HepG2 (cell line): Measurements from ENCODE around the gene FRMD3. TPM values are rescaled to one million over a fixed set of nuclear protein-coding genes. Genes with fewer than 3 reads are reported as not detected.

Experiments
- ATAC-seq: fragments of 200-7000 bp; cut with Tn5 transposase; 3 replicates; pipeline ENCODE4 v1.9.1; 2020; ENCODE audit warnings: mild to moderate bottlenecking, moderate library complexity
- BruUV-seq: library from RNA; stranded (reverse); fragments of 400-500 nt; replicated peaks from 2 replicates; lab custom pipeline; 2021; lab: Mats Ljungman, UMichigan
- CTCF ChIA-PET: fragments of 300-600 bp; formaldehyde crosslinking; extraction: SDS; loops from one replicate; lab custom pipeline; 2021; ENCODE audit warnings: low total read pairs, inconsistent platforms, low intra/inter-chr PET ratio; lab: Yijun Ruan, JAX
- POLR2A ChIA-PET: fragments of 350-600 bp; sonication (Branson Sonifier 250); formaldehyde crosslinking; loops from one replicate; lab custom pipeline; 2020; ENCODE audit warnings: antibody characterized with exemption, inconsistent platforms; lab: Yijun Ruan, JAX
- DNase-seq: peaks from one replicate; pipeline ENCODE4 v3.0.0-alpha.2; 2015; ENCODE audit warnings: low spot score
- FAIRE-seq: peaks from 3 replicates; lab custom pipeline; 2011; peaks lifted over from hg19 to GRCh38; lab: Jason Lieb, UNC
- H2AFZ ChIP-seq: one replicate; pipeline ENCODE4 v1.6.1; 2011; ENCODE audit warnings: low read length, inconsistent platforms
- H3K27ac ChIP-seq: fragments of 300-600 bp; 3 replicates; pipeline ENCODE4 v1.8.0; 2011; ENCODE audit warnings: mixed run types, mild to moderate bottlenecking, mixed read lengths, low read length, inconsistent platforms; ENCODE audit not compliant: insufficient read depth; ENCODE audit errors: extremely low read length
- H3K27me3 ChIP-seq, 2 experiments: fragments of 200-600 bp in 1 of 2; 2 replicates in 1 of 2; 3 replicates in 1 of 2; pipeline versions ENCODE4 v1.6.0 to v1.8.0; 2011; ENCODE audit warnings: low read length in 2 of 2, mild to moderate bottlenecking in 2 of 2, moderate library complexity in 2 of 2, inconsistent platforms in 1 of 2; ENCODE audit not compliant: insufficient read depth in 2 of 2, control insufficient read depth in 1 of 2
- H3K36me3 ChIP-seq, 2 experiments: fragments of 200-600 bp in 1 of 2; replicated peaks in 1 of 2; 2 replicates in 1 of 2; 3 replicates in 1 of 2; pipeline versions ENCODE4 v1.5.1 to v1.8.0; 2011; ENCODE audit warnings: low read length in 2 of 2, inconsistent platforms in 1 of 2; ENCODE audit not compliant: insufficient read depth in 2 of 2, control insufficient read depth in 1 of 2
- H3K4me1 ChIP-seq: 2 replicates; pipeline ENCODE4 v1.5.1; 2012; ENCODE audit warnings: low read length, inconsistent platforms; ENCODE audit not compliant: insufficient read depth
- H3K4me2 ChIP-seq: 2 replicates; pipeline ENCODE4 v1.6.0; 2011; ENCODE audit warnings: low read depth, low read length, inconsistent platforms
- H3K4me3 ChIP-seq, 3 experiments: fragments of 200-600 bp in 1 of 3; sonication (generic), shearing (Covaris generic) in 1 of 3; replicated peaks in 1 of 3; 2 replicates each; pipeline ENCODE4 v1.5.1; 2011 to 2016; ENCODE audit warnings: low read length in 3 of 3, inconsistent platforms in 2 of 3, low read depth in 2 of 3, mild to moderate bottlenecking in 2 of 3, control low read depth in 1 of 3, mixed read lengths in 1 of 3; ENCODE audit not compliant: insufficient read depth in 1 of 3
- H3K79me2 ChIP-seq: one replicate; pipeline ENCODE4 v1.6.1; 2011; ENCODE audit warnings: low read length, inconsistent platforms; ENCODE audit not compliant: insufficient read depth
- H3K9ac ChIP-seq: 2 replicates; pipeline ENCODE4 v1.6.0; 2011; ENCODE audit warnings: mild to moderate bottlenecking, low read depth, low read length, inconsistent platforms; ENCODE audit not compliant: insufficient read depth
- H3K9me3 ChIP-seq: 2 replicates; pipeline ENCODE4 v1.5.1; 2012; ENCODE audit warnings: mild to moderate bottlenecking, low read length
- H4K20me1 ChIP-seq: 2 replicates; pipeline ENCODE4 v1.6.0; 2011; ENCODE audit warnings: inconsistent platforms, mild to moderate bottlenecking, low read length, moderate library complexity; ENCODE audit not compliant: insufficient read depth
- ATRX ChIP-seq: sonication (generic); formaldehyde crosslinking; IDR thresholded peaks from 2 replicates; pipeline ENCODE4 v1.4.0; 2020; ENCODE audit warnings: missing genetic modification reagents, borderline replicate concordance
- BRD4 ChIP-seq: sonication (generic); formaldehyde crosslinking; IDR thresholded peaks from 2 replicates; pipeline ENCODE4 v1.4.0; 2020; ENCODE audit warnings: missing genetic modification reagents
- ELF4 ChIP-seq: sonication (generic); formaldehyde crosslinking; IDR thresholded peaks from 2 replicates; pipeline ENCODE4 v1.5.0; 2020; ENCODE audit warnings: missing genetic modification reagents, mild to moderate bottlenecking, moderate library complexity, borderline replicate concordance
- HDAC6 ChIP-seq: fragments of 200-600 bp; sonication (generic); IDR thresholded peaks from 2 replicates; pipeline ENCODE4 v1.7.0; 2017; ENCODE audit warnings: mild to moderate bottlenecking, antibody characterized with exemption, low read length, low read depth
- HNRNPK ChIP-seq: fragments of 200-400 bp; formaldehyde crosslinking; IDR thresholded peaks from 2 replicates; pipeline ENCODE4 v1.6.1; 2018; ENCODE audit warnings: low read length, low read depth, moderate library complexity, mild to moderate bottlenecking; ENCODE audit not compliant: poor library complexity, severe bottlenecking
- PCBP1 ChIP-seq: fragments of 200-400 bp; formaldehyde crosslinking; IDR thresholded peaks from 2 replicates; pipeline ENCODE4 v1.6.1; 2017; ENCODE audit warnings: mild to moderate bottlenecking, low read depth, low read length, borderline replicate concordance
- PCBP2 ChIP-seq: fragments of 200-400 bp; formaldehyde crosslinking; optimal IDR thresholded peaks from 2 replicates; pipeline ENCODE3; 2018; ENCODE audit warnings: low read length, low read depth; ENCODE audit not compliant: poor library complexity, severe bottlenecking
- POLR2AphosphoS5 ChIP-seq: IDR thresholded peaks from 2 replicates; pipeline ENCODE4 v1.6.1; 2012; ENCODE audit warnings: low read depth, low read length
- TEAD3 ChIP-seq: optimal IDR thresholded peaks from 2 replicates; pipeline ENCODE3; 2016; ENCODE audit warnings: borderline replicate concordance
- THYN1 ChIP-seq: sonication (generic); formaldehyde crosslinking; IDR thresholded peaks from 2 replicates; pipeline ENCODE4 v1.8.1; 2023; ENCODE audit warnings: low read depth, mild to moderate bottlenecking, moderate library complexity, missing genetic modification reagents, borderline replicate concordance
- U2AF1 ChIP-seq: fragments of 200-400 bp; formaldehyde crosslinking; optimal IDR thresholded peaks from 2 replicates; pipeline ENCODE3; 2017; ENCODE audit warnings: mild to moderate bottlenecking, low read depth, low read length
- ZNF326 ChIP-seq: sonication (generic); formaldehyde crosslinking; IDR thresholded peaks from 2 replicates; pipeline ENCODE4 v1.4.0; 2020; ENCODE audit warnings: missing genetic modification reagents, borderline replicate concordance
- ZNF468 ChIP-seq: sonication (generic); formaldehyde crosslinking; IDR thresholded peaks from 2 replicates; pipeline ENCODE4 v1.8.0; 2022; ENCODE audit warnings: mild to moderate bottlenecking, moderate library complexity, missing genetic modification reagents
- ZNF572 ChIP-seq: sonication (generic); formaldehyde crosslinking; IDR thresholded peaks from 2 replicates; pipeline ENCODE4 v1.5.1; 2020; ENCODE audit warnings: mild to moderate bottlenecking, missing genetic modification reagents
- WGBS: methylation state at CpG from one replicate; pipeline ENCODE4 v1.1.6; 2017; ENCODE audit warnings: low lambda C conversion rate; 5-methylcytosine and 5-hydroxymethylcytosine counted together
- in situ Hi-C: cut with HindIII; loops from 2 replicates; pipeline ENCODE4 v1.10.0; 2017; ENCODE audit warnings: low pct_unique_long_range_greater_than_20kb; ENCODE audit not compliant: extremely low pct_ligation_motif_present
- intact Hi-C: fragments of 100-400 bp; cut with micrococcal nuclease; formaldehyde crosslinking; loops from one replicate; pipeline ENCODE4 v1.10.0; 2022; ENCODE audit not compliant: unreplicated experiment
- polyA plus RNA-seq, 8 experiments: library from polyadenylated mRNA; depleted of rRNA in 3 of 8; stranded (reverse) in 7 of 8; unstranded in 1 of 8; fragments of >200 nt; fragmentation: Illumina TruSeq in 4 of 8; extraction: Trizol in 4 of 8; gene quantifications; 2 replicates each; pipeline versions ENCODE4 v1.2.1 to v1.2.3, GENCODE V29; 2011 to 2016; ENCODE audit warnings: low read depth in 4 of 8, missing spikeins in 1 of 8, mixed read lengths in 1 of 8; ENCODE audit not compliant: insufficient read depth in 1 of 8
- total RNA-seq, 5 experiments: library from RNA; depleted of rRNA; stranded (reverse); fragments of >200 nt; fragmentation: Illumina TruSeq; extraction: Trizol; gene quantifications; 2 replicates each; pipeline ENCODE4 v1.2.3, GENCODE V29; 2016; ENCODE audit warnings: low read depth in 1 of 5
- TF ChIP-seq, protein P1 (sequence below): sonication (generic); formaldehyde crosslinking; IDR thresholded peaks from 2 replicates; pipeline ENCODE4 v1.5.0; 2020; ENCODE audit warnings: missing genetic modification reagents, mild to moderate bottlenecking, borderline replicate concordance

The FRMD3 gene
- total and polyA plus RNA-seq, 2 of the 13 experiments (the other 11 are each of a cell fraction or from before 2014, with no cell fraction given): 3.2 to 7.7 TPM

DNA sequence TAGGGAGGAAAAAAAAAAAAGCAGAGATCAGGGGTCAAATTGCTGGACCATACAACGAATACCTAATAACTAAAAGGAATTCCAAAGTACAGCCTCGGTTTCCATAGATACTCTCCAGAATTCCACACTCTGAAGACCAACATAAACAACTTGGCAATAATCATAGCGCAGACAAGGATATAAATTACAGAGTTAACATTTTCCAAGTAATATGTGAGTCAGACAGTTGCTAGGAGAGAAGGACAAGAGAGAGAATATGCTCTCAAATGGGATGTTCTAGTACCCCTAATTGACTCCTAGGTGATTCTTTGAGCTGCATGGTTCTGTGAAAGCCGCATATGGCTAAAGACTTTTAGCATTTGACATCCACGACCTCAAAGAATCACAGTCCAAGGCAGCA, 165.2 kb downstream of the FRMD3 start (continued):
- no peak for TF ChIP-seq HDAC6
- no peak for TF ChIP-seq THYN1 (CRISPR knock-in tag)
- TF ChIP-seq ATRX (CRISPR knock-in tag): no peak
- TF ChIP-seq BRD4 (CRISPR knock-in tag): no peak
- no peak for TF ChIP-seq TEAD3 (CRISPR knock-in tag)

DNA sequence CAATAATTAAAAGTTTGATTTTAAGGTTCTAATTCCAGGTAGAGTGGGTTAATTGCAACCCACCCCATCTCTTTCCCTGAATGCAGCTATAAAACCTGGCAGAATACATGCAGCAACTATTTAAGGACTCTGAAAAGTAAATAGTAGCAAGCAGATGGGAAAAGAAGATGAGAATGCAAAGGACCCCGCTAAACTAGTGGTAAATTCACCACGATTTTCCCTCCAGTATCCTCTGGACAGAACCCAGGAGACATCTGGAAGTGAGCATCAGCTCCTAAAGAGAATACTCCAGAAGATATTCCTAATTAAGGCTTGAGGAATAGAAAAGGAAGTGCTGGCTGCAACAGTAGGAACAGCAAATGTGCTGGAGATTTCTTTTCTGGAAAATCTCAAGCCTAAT, 170.9 kb downstream of the FRMD3 start:
- intact Hi-C loops: no loop called here
- H3K27me3 ChIP-seq: no peaks in the 10 kb centered on the region
- no peaks in the 10 kb centered on the region for H3K9me3 ChIP-seq
- H3K27ac ChIP-seq: no peak overlapping the region
- WGBS: 60% methylated on average over 2 of the region's 2 CpGs
- peaks cover 13% of the 10 kb centered on the region for H3K4me1 ChIP-seq
- CTCF ChIA-PET: no interaction called here
- no TSS peak for BruUV-seq
- POLR2A ChIA-PET: no interaction called here
- no peaks in the 10 kb centered on the region for H4K20me1 ChIP-seq
- no peak overlapping the region for H2AFZ ChIP-seq
- no peak overlapping the region for H3K4me2 ChIP-seq
- no peak for TF ChIP-seq POLR2AphosphoS5
- TF ChIP-seq ELF4 (CRISPR knock-in tag): no peak
- FAIRE-seq: no peak
- no peaks in the 10 kb centered on the region for H3K36me3 ChIP-seq
- no peak for ATAC-seq
- H3K9ac ChIP-seq: no peak overlapping the region
- in situ Hi-C loops: no loop called here
- no peaks in the 10 kb centered on the region for H3K79me2 ChIP-seq
- no peak overlapping the region for H3K4me3 ChIP-seq
- DNase-seq: no peak

DNA sequence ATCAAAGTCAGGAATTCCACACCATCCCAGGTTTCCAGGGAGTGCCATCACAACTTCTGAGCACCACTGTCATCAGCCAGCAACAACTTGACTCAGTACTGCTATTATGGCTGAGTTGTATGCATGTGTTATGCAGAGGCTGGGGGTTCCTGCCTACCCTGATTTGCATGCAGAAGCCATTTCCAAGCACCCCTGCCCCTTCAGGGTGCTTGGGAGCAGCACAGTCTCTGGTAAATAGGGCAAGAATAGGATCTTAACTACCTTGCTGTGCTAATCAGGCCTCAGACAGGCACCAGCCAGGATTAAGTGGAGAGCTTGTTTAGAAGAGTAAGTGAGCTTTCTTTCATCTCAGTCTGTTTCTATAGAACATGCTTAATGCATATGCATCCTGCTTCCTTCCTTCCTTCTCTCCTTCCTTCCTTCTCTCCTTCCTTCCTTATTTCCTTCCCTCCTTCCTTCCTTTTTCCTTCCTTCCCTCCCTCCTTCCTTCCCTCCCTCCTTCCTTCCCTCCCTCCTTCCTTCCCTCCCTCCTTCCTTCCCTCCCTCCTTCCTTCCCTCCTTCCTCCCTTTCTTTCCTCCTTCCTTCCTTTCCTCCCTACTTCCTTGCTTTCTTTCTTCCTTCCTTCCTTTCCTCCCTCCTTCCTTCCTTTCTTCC, 175.7 kb downstream of the FRMD3 start:
- Histone ChIP-seq H3K9me3 (no peaks in the 10 kb centered on the region), H2AFZ (no peak overlapping the region), H3K9ac (no peak overlapping the region), H3K27ac (no peak overlapping the region), H3K27me3 (no peaks in the 10 kb centered on the region), H3K4me1 (peaks cover 28% of the 10 kb centered on the region), H3K4me2 (no peak overlapping the region), H3K36me3 (peaks cover 0 to 13% of the 10 kb centered on the region in 2 experiments; a peak in 1 of 5 replicates), H3K79me2 (no peaks in the 10 kb centered on the region), H4K20me1 (no peaks in the 10 kb centered on the region), H3K4me3 (no peak overlapping the region)
- no peak for ATAC-seq
- ChIA-PET POLR2A (no interaction called here), CTCF (no interaction called here)
- in situ Hi-C loops: no loop called here
- BruUV-seq: no TSS peak
- no peak for FAIRE-seq
- intact Hi-C loops: no loop called here
- DNase-seq: no peak
- no peak for TF ChIP-seq ZNF326 (CRISPR knock-in tag)
- no peak for TF ChIP-seq ZNF572 (CRISPR knock-in tag)
- TF ChIP-seq PCBP2: peak; percentile 46
- TF ChIP-seq, protein P1, sequence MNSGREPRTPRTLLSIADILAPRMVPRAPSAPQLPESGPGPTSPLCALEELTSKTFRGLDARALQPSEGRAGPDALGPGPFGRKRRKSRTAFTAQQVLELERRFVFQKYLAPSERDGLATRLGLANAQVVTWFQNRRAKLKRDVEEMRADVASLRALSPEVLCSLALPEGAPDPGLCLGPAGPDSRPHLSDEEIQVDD: no peak
- TF ChIP-seq ZNF468: no peak
- TF ChIP-seq PCBP1: peak; percentile 63; the same call in 1 of the 2 replicates
- no peak for TF ChIP-seq U2AF1
- TF ChIP-seq HNRNPK: peak; percentile 73
